Left lobe of liver (tissue), 2 donors: ENCODE results near the gene SPTBN2. TPM values are rescaled to one million over a fixed set of nuclear protein-coding genes. Genes with fewer than 3 reads are reported as not detected.
A peak's percentile ranks its signal among the peaks of the same experiment; 100 is the strongest.
"Not testable (repeated sequence)": the region's sequence is repeated elsewhere in the genome, so short reads cannot be mapped to it uniquely, and the experiment has no call there.

Experiments
- ATAC-seq: fragments of 200-7000 bp; cut with Tn5 transposase; one replicate; pipeline ENCODE4 v1.9.1; 2020; ENCODE audit warnings: mild to moderate bottlenecking, moderate library complexity
- DNase-seq: peaks from one replicate; pipeline ENCODE4 v3.0.0-alpha.2; 2020; ENCODE audit warnings: low spot score
- total RNA-seq: library from RNA; stranded (reverse); gene quantifications from one replicate; pipeline ENCODE4 v1.2.1, GENCODE V29; 2021
- donor health status: DM: no; HTN: no; CAD: no; lungs with moderate emphysema.
- donor health status: DM: no; HTN: yes; CAD: no.

The SPTBN2 gene
- total RNA-seq, 1 donor from 2014 or later: 55.1 TPM

GRCh38 chr11:66646828-66647227, 82.2 kb downstream of the SPTBN2 start:
- DNase-seq: no peak
- ATAC-seq: peak; percentile 20

- no peak for ATAC-seq
- DNase-seq: no peak
Measured at GRCh38 chr11:66643745-66644437, 85.1 kb downstream of the SPTBN2 start.

GRCh38 chr11:66641834-66642233, 87.2 kb downstream of the SPTBN2 start:
- ATAC-seq (no peak), DNase-seq (no peak)

- not testable (repeated sequence) for ATAC-seq
Measured at GRCh38 chr11:66639814-66640340, 89.1 kb downstream of the SPTBN2 start.

GRCh38 chr11:66639066-66639813, 89.8 kb downstream of the SPTBN2 start:
- ATAC-seq: peak; percentile 1

More at GRCh38 chr11:66639814-66640340, 89.1 kb downstream of the SPTBN2 start:
- not testable (repeated sequence) for DNase-seq

GRCh38 chr11:66638177-66639065, 90.6 kb downstream of the SPTBN2 start, which contains the start of gene RBM4:
TSS of gene RBM4 (plus strand) at chr11:66638703. CDS start at chr11:66639712, 1,009 bp downstream.
- ATAC-seq (peak; percentile 91), DNase-seq (peak; percentile 99)

More at GRCh38 chr11:66639066-66639813, 89.8 kb downstream of the SPTBN2 start:
- no peak for DNase-seq

- DNase-seq (no peak), ATAC-seq (peak; percentile 14)
Measured at GRCh38 chr11:66637557-66638176, 91.3 kb downstream of the SPTBN2 start.

- DNase-seq: no peak
- ATAC-seq: no peak
Measured at GRCh38 chr11:66636411-66636810, 92.6 kb downstream of the SPTBN2 start.

Other genes with a start within 250 kb of the SPTBN2 start
- gene DPP3, start 248.8 kb downstream of the SPTBN2 start, total RNA-seq: 24.4 TPM
- gene BBS1, start 218.6 kb downstream of the SPTBN2 start, total RNA-seq: 11.6 TPM
- 6.9 TPM for gene ZDHHC24, start 183.2 kb downstream of the SPTBN2 start, total RNA-seq
- not detected for gene ACTN3, start 182.3 kb downstream of the SPTBN2 start, total RNA-seq
- 45.5 TPM for gene CTSF, start 160.6 kb downstream of the SPTBN2 start, total RNA-seq
- 0.10 TPM for gene CCDC87, start 136.2 kb downstream of the SPTBN2 start, total RNA-seq
- 68.5 TPM for gene CCS, start 136.0 kb downstream of the SPTBN2 start, total RNA-seq
- gene RBM14, start 112.6 kb downstream of the SPTBN2 start, total RNA-seq: 31.5 TPM
- gene RBM4, start 90.5 kb downstream of the SPTBN2 start, total RNA-seq: 36.3 TPM
- 8.1 TPM for gene RBM4B, start 51.3 kb downstream of the SPTBN2 start, total RNA-seq
- gene RCE1, start 114.2 kb upstream of the SPTBN2 start, total RNA-seq: 3.2 TPM
- 1.1 TPM for gene LRFN4, start 127.8 kb upstream of the SPTBN2 start, total RNA-seq
- gene PC, start 229.2 kb upstream of the SPTBN2 start, total RNA-seq: 392 TPM
- not detected for gene C11orf86, start 246.1 kb upstream of the SPTBN2 start, total RNA-seq